Measurements from ENCODE around the gene EDNRB. TPM values are rescaled to one million over a fixed set of nuclear protein-coding genes. Genes with fewer than 3 reads are reported as not detected.

EDNRB gene
- total RNA-seq, 4 donors from 2014 or later = 7.7 to 21.5 (median 12.2) TPM

- Histone ChIP-seq H3K9me3 (no peaks in the 10 kb centered on the region), H3K4me1 (no peaks in the 10 kb centered on the region), H3K27ac (no peak overlapping the region), H3K36me3 (no peaks in the 10 kb centered on the region), H3K4me3 (no peak overlapping the region), H3K27me3 (no peaks in the 10 kb centered on the region)
- TF ChIP-seq CTCF (IDR thresholded peaks at IDR 0.05) = no peak
- TF ChIP-seq POLR2A (IDR thresholded peaks at IDR 0.05) = no peak
- DNase-seq = no peak
Observed at GRCh38 chr13:77871596-77871995, 47.0 kb downstream of the EDNRB start.

- Histone ChIP-seq H3K27me3 (no peaks in the 10 kb centered on the region), H3K9me3 (no peaks in the 10 kb centered on the region), H3K4me3 (no peak overlapping the region), H3K4me1 (no peaks in the 10 kb centered on the region), H3K27ac (no peak overlapping the region), H3K36me3 (no peaks in the 10 kb centered on the region)
- no peak for DNase-seq
- no peak for TF ChIP-seq CTCF (IDR thresholded peaks at IDR 0.05)
- no peak for TF ChIP-seq POLR2A (IDR thresholded peaks at IDR 0.05)
Observed at GRCh38 chr13:77868717-77869116, 49.9 kb downstream of the EDNRB start.

GRCh38 chr13:77866971-77867370 is 51.7 kb downstream of the EDNRB start:
- Histone ChIP-seq H3K27me3 (no peaks in the 10 kb centered on the region), H3K9me3 (no peaks in the 10 kb centered on the region), H3K4me1 (no peaks in the 10 kb centered on the region), H3K4me3 (no peak overlapping the region), H3K36me3 (no peaks in the 10 kb centered on the region), H3K27ac (no peak overlapping the region)
- TF ChIP-seq POLR2A (IDR thresholded peaks at IDR 0.05) = no peak
- TF ChIP-seq CTCF (IDR thresholded peaks at IDR 0.05) = no peak
- DNase-seq = no peak

- no peak for DNase-seq
- no peaks in the 10 kb centered on the region for H3K36me3 ChIP-seq
- H3K9me3 ChIP-seq = no peaks in the 10 kb centered on the region
- no peaks in the 10 kb centered on the region for H3K27me3 ChIP-seq
- H3K4me3 ChIP-seq = no peak overlapping the region
- TF ChIP-seq POLR2A (IDR thresholded peaks at IDR 0.05) = no peak
- no peaks in the 10 kb centered on the region for H3K4me1 ChIP-seq
- H3K27ac ChIP-seq = no peak overlapping the region
Observed at GRCh38 chr13:77865622-77866021, 53.0 kb downstream of the EDNRB start.

- TF ChIP-seq CTCF (IDR thresholded peaks at IDR 0.05) = no peak
- TF ChIP-seq POLR2A (IDR thresholded peaks at IDR 0.05) = no peak
- Histone ChIP-seq H3K9me3 (no peaks in the 10 kb centered on the region), H3K36me3 (no peaks in the 10 kb centered on the region), H3K4me3 (no peak overlapping the region), H3K27ac (no peak overlapping the region), H3K27me3 (no peaks in the 10 kb centered on the region), H3K4me1 (no peaks in the 10 kb centered on the region)
- no peak for DNase-seq
Observed at GRCh38 chr13:77863144-77863543, 55.5 kb downstream of the EDNRB start.

- Histone ChIP-seq H3K36me3 (no peaks in the 10 kb centered on the region), H3K4me1 (no peaks in the 10 kb centered on the region), H3K4me3 (no peak overlapping the region), H3K27ac (no peak overlapping the region), H3K27me3 (no peaks in the 10 kb centered on the region), H3K9me3 (no peaks in the 10 kb centered on the region)
- TF ChIP-seq CTCF (IDR thresholded peaks at IDR 0.05) (no peak), POLR2A (IDR thresholded peaks at IDR 0.05) (no peak)
- no peak for DNase-seq
Observed at GRCh38 chr13:77861741-77862140, 56.9 kb downstream of the EDNRB start.

All from Peyer's patch (tissue), 4 donors.